Keratinocyte (primary cell): ENCODE results near the gene HOXD4.
A peak's percentile ranks its signal among the peaks of the same experiment; 100 is the strongest.

ENCODE experiments used
- CTCF ChIP-seq, 3 experiments: IDR thresholded peaks in 1 of 3; conservative IDR thresholded peaks in 1 of 3; optimal IDR thresholded peaks in 1 of 3; 2 replicates in 2 of 3; 3 replicates in 1 of 3; pipeline versions ENCODE3 to v1.5.1; 2011; ENCODE audit warnings: low read length in 3 of 3, mild to moderate bottlenecking in 3 of 3, moderate library complexity in 2 of 3, control low read depth in 1 of 3, inconsistent platforms in 1 of 3; ENCODE audit not compliant: insufficient read depth in 2 of 3; ENCODE audit errors: extremely low read depth in 1 of 3
- EZH2 ChIP-seq: IDR thresholded peaks from one replicate; pipeline ENCODE4 v1.6.1; 2012; ENCODE audit warnings: inconsistent platforms, mild to moderate bottlenecking, low read length, moderate library complexity

- no peak for TF ChIP-seq CTCF (optimal IDR thresholded peaks at IDR 0.05 in 1 of 3, IDR thresholded peaks at IDR 0.05 in 1 of 3, conservative IDR thresholded peaks at IDR 0.05 in 1 of 3; ENCODE audit: extremely low read depth in 1 of 3, insufficient read depth in 2 of 3, low read length in 3 of 3)
- peak; percentile 33 for TF ChIP-seq EZH2
These were observed 13.4 kb downstream of the HOXD4 start for GRCh38 chr2:176164611-176165369.
